Stimulated activated CD8-positive, alpha-beta memory T cell treated with anti-CD3 and anti-CD28 coated beads, Interleukin-4, amount 100 ng/mL, for 1 hour (primary cell): ENCODE results near the gene AGPAT2.
"Not testable (repeated sequence)": the region's sequence is repeated elsewhere in the genome, so short reads cannot be mapped to it uniquely, and the experiment has no call there.

Source experiments
- DNase-seq, 2 donors: peaks; one replicate each; pipeline ENCODE4 v3.0.0-alpha.2; 2020; ENCODE audit warnings: low read depth in 2 of 2, low spot score in 1 of 2

The AGPAT2 gene

GRCh38 chr9:136720898-136721338 is 33.7 kb upstream of the AGPAT2 start:
- no peak for DNase-seq

- no peak for DNase-seq
Observed at GRCh38 chr9:136720251-136720897, 33.1 kb upstream of the AGPAT2 start.

GRCh38 chr9:136719195-136719880 is 32.1 kb upstream of the AGPAT2 start:
- no peak for DNase-seq

- no peak for DNase-seq
Observed at GRCh38 chr9:136718345-136719194, 31.3 kb upstream of the AGPAT2 start.

GRCh38 chr9:136717399-136717798 is 30.1 kb upstream of the AGPAT2 start:
- DNase-seq, result no peak

- no peak for DNase-seq
Observed at GRCh38 chr9:136714893-136715274, 27.6 kb upstream of the AGPAT2 start.

- DNase-seq, result no peak
Observed at GRCh38 chr9:136714096-136714892, 27.0 kb upstream of the AGPAT2 start.

- no peak for DNase-seq
Observed at GRCh38 chr9:136713550-136713949, 26.3 kb upstream of the AGPAT2 start.

GRCh38 chr9:136712690-136713544 is 25.7 kb upstream of the AGPAT2 start:
- DNase-seq, result no peak

GRCh38 chr9:136711751-136712689 is 24.8 kb upstream of the AGPAT2 start, which contains the start of gene DIPK1B:
Gene DIPK1B, plus strand, starts transcription at chr9:136712572. Its CDS starts 94 bp downstream, at chr9:136712666.
- DNase-seq, result no peak

- not testable (repeated sequence) for DNase-seq
Observed at GRCh38 chr9:136711219-136711648, 24.0 kb upstream of the AGPAT2 start.

- DNase-seq, result no peak
Observed at GRCh38 chr9:136710543-136710942, 23.3 kb upstream of the AGPAT2 start.

- no peak for DNase-seq
Observed at GRCh38 chr9:136709454-136710109, 22.3 kb upstream of the AGPAT2 start.

- DNase-seq, result no peak
Observed at GRCh38 chr9:136707849-136708517, 20.7 kb upstream of the AGPAT2 start.

GRCh38 chr9:136707011-136707410 is 19.8 kb upstream of the AGPAT2 start:
- no peak for DNase-seq

- DNase-seq, result no peak
Observed at GRCh38 chr9:136705564-136705963, 18.3 kb upstream of the AGPAT2 start.

- not testable (repeated sequence) for DNase-seq
Observed at GRCh38 chr9:136704741-136705140, 17.5 kb upstream of the AGPAT2 start.
